ENCODE measurements around the gene ELF2. TPM values are rescaled to one million over a fixed set of nuclear protein-coding genes. Genes with fewer than 3 reads are reported as not detected.
"Not testable (repeated sequence)": the region's sequence is repeated elsewhere in the genome, so short reads cannot be mapped to it uniquely, and the experiment has no call there.

The ELF2 gene
- polyA plus RNA-seq, 1 donor from 2014 or later, result 105 TPM

DNA sequence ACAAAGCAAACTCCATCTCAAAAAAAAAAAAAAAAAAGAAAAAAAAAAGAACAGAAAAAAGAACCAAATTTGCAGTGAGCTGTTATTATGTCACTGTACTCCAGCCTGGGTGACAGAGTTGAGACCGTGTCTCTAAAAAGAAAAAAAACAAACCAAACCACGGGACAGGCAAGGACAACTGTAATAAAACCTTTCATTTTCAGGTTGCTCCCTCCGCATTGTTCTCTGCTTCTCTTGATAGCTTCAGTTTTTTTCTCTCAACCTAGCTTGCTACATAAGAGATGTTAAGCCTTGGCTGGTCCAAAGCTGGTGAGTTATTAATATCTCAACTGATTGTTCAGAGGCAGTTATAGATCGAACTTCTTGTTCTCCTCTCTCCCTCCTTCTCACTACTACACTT lies 23.1 kb upstream of the ELF2 start:
- no peak for TF ChIP-seq SMC3 (conservative IDR thresholded peaks at IDR 0.05; ENCODE audit: poor library complexity)
- TF ChIP-seq, protein P1, sequence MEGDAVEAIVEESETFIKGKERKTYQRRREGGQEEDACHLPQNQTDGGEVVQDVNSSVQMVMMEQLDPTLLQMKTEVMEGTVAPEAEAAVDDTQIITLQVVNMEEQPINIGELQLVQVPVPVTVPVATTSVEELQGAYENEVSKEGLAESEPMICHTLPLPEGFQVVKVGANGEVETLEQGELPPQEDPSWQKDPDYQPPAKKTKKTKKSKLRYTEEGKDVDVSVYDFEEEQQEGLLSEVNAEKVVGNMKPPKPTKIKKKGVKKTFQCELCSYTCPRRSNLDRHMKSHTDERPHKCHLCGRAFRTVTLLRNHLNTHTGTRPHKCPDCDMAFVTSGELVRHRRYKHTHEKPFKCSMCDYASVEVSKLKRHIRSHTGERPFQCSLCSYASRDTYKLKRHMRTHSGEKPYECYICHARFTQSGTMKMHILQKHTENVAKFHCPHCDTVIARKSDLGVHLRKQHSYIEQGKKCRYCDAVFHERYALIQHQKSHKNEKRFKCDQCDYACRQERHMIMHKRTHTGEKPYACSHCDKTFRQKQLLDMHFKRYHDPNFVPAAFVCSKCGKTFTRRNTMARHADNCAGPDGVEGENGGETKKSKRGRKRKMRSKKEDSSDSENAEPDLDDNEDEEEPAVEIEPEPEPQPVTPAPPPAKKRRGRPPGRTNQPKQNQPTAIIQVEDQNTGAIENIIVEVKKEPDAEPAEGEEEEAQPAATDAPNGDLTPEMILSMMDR (IDR thresholded peaks at IDR 0.05; ENCODE audit: poor library complexity, severe bottlenecking), result no peak
- TF ChIP-seq EZH2 (IDR thresholded peaks at IDR 0.05; ENCODE audit: borderline replicate concordance, insufficient read depth, low read length, poor library complexity, severe bottlenecking), result no peak
- TF ChIP-seq, protein P2, sequence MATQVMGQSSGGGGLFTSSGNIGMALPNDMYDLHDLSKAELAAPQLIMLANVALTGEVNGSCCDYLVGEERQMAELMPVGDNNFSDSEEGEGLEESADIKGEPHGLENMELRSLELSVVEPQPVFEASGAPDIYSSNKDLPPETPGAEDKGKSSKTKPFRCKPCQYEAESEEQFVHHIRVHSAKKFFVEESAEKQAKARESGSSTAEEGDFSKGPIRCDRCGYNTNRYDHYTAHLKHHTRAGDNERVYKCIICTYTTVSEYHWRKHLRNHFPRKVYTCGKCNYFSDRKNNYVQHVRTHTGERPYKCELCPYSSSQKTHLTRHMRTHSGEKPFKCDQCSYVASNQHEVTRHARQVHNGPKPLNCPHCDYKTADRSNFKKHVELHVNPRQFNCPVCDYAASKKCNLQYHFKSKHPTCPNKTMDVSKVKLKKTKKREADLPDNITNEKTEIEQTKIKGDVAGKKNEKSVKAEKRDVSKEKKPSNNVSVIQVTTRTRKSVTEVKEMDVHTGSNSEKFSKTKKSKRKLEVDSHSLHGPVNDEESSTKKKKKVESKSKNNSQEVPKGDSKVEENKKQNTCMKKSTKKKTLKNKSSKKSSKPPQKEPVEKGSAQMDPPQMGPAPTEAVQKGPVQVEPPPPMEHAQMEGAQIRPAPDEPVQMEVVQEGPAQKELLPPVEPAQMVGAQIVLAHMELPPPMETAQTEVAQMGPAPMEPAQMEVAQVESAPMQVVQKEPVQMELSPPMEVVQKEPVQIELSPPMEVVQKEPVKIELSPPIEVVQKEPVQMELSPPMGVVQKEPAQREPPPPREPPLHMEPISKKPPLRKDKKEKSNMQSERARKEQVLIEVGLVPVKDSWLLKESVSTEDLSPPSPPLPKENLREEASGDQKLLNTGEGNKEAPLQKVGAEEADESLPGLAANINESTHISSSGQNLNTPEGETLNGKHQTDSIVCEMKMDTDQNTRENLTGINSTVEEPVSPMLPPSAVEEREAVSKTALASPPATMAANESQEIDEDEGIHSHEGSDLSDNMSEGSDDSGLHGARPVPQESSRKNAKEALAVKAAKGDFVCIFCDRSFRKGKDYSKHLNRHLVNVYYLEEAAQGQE (IDR thresholded peaks at IDR 0.05; ENCODE audit: borderline replicate concordance), result no peak
- no peak for TF ChIP-seq POLR2AphosphoS5 (IDR thresholded peaks at IDR 0.05)
- TF ChIP-seq EP300 (conservative IDR thresholded peaks at IDR 0.05; ENCODE audit: poor library complexity, severe bottlenecking), result no peak
- TF ChIP-seq TAF1 (IDR thresholded peaks at IDR 0.05; ENCODE audit: low read depth), result no peak
- no peak for TF ChIP-seq MXI1 (conservative IDR thresholded peaks at IDR 0.05; ENCODE audit: poor library complexity, severe bottlenecking)
- no peak for TF ChIP-seq RAD21 (conservative IDR thresholded peaks at IDR 0.05)
- Histone ChIP-seq H3K9ac (ENCODE audit: low read length) (no peak overlapping the region), H3K79me2 (replicated peaks; ENCODE audit: insufficient read depth, low read length) (no peaks in the 10 kb centered on the region)

GRCh38 chr4:139197214-139197613 lies 20.2 kb upstream of the ELF2 start:
- not testable (repeated sequence) for H3K9me3 ChIP-seq (ENCODE audit: low read length); H3K27me3 ChIP-seq (ENCODE audit: insufficient read depth, low read depth, low read length); H3K9ac ChIP-seq (ENCODE audit: low read length); H3K9me2 ChIP-seq (ENCODE audit: insufficient read depth, low read length); H3K36me3 ChIP-seq (ENCODE audit: insufficient read depth, low read length); H3K79me2 ChIP-seq (replicated peaks; ENCODE audit: insufficient read depth, low read length); H3K4me2 ChIP-seq (ENCODE audit: low read length); H2AFZ ChIP-seq (ENCODE audit: low read depth, low read length); H4K20me1 ChIP-seq (ENCODE audit: insufficient read depth); H3K27ac ChIP-seq (ENCODE audit: low read length); H3F3A ChIP-seq (ENCODE audit: insufficient read depth, low read length, poor library complexity, severe bottlenecking); H3K4me3 ChIP-seq (ENCODE audit: low read length)

More for the DNA sequence above, 23.1 kb upstream of the ELF2 start:
- Histone ChIP-seq H3K4me3 (ENCODE audit: low read length) (no peak overlapping the region), H3K27ac (ENCODE audit: low read length) (no peak overlapping the region), H3K9me3 (ENCODE audit: low read length) (no peaks in the 10 kb centered on the region), H3K27me3 (ENCODE audit: insufficient read depth, low read depth, low read length) (no peaks in the 10 kb centered on the region), H3K4me2 (ENCODE audit: low read length) (no peak overlapping the region), H3F3A (ENCODE audit: insufficient read depth, low read length, poor library complexity, severe bottlenecking) (no peaks in the 10 kb centered on the region), H4K20me1 (ENCODE audit: insufficient read depth) (no peaks in the 10 kb centered on the region), H2AFZ (ENCODE audit: low read depth, low read length) (no peak overlapping the region), H3K9me2 (ENCODE audit: insufficient read depth, low read length) (no peaks in the 10 kb centered on the region), H3K36me3 (ENCODE audit: insufficient read depth, low read length) (no peaks in the 10 kb centered on the region)

DNA sequence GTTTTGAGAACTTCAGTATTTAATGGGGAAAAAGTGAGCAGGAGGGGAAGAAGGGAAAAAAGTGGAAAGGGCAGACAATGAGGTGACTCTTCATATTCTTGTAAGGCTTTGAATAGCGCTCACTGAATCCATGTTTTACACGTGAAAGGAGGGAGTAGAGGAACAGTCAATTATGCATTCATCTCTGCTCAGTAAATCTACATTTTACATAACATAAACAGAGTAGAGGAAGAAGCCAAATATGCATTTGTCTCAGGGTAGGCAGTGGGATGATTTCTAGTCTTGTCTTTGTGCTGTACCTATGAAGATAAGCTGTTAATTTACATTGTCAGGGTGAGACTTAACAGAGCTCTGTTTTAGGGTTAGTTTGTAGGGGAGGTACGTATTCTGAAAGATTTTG lies 19.4 kb upstream of the ELF2 start:
- Histone ChIP-seq H3K9me3 (ENCODE audit: low read length) (no peaks in the 10 kb centered on the region), H3K4me2 (ENCODE audit: low read length) (no peak overlapping the region), H3K79me2 (replicated peaks; ENCODE audit: insufficient read depth, low read length) (no peaks in the 10 kb centered on the region), H3K9ac (ENCODE audit: low read length) (no peak overlapping the region), H3K4me3 (ENCODE audit: low read length) (no peak overlapping the region), H3K27ac (ENCODE audit: low read length) (no peak overlapping the region), H3F3A (ENCODE audit: insufficient read depth, low read length, poor library complexity, severe bottlenecking) (no peaks in the 10 kb centered on the region), H2AFZ (ENCODE audit: low read depth, low read length) (no peak overlapping the region), H3K9me2 (ENCODE audit: insufficient read depth, low read length) (no peaks in the 10 kb centered on the region), H3K36me3 (ENCODE audit: insufficient read depth, low read length) (no peaks in the 10 kb centered on the region), H3K27me3 (ENCODE audit: insufficient read depth, low read depth, low read length) (no peaks in the 10 kb centered on the region), H4K20me1 (ENCODE audit: insufficient read depth) (no peaks in the 10 kb centered on the region)
- TF ChIP-seq EZH2 (IDR thresholded peaks at IDR 0.05; ENCODE audit: borderline replicate concordance, insufficient read depth, low read length, poor library complexity, severe bottlenecking), result no peak
- TF ChIP-seq POLR2AphosphoS5 (IDR thresholded peaks at IDR 0.05), result no peak
- TF ChIP-seq RAD21 (conservative IDR thresholded peaks at IDR 0.05), result no peak
- no peak for TF ChIP-seq EP300 (conservative IDR thresholded peaks at IDR 0.05; ENCODE audit: poor library complexity, severe bottlenecking)
- TF ChIP-seq, protein P2 (IDR thresholded peaks at IDR 0.05; ENCODE audit: borderline replicate concordance), result no peak
- TF ChIP-seq SMC3 (conservative IDR thresholded peaks at IDR 0.05; ENCODE audit: poor library complexity), result no peak
- no peak for TF ChIP-seq TAF1 (IDR thresholded peaks at IDR 0.05; ENCODE audit: low read depth)
- TF ChIP-seq, protein P1 (IDR thresholded peaks at IDR 0.05; ENCODE audit: poor library complexity, severe bottlenecking), result no peak
- TF ChIP-seq MXI1 (conservative IDR thresholded peaks at IDR 0.05; ENCODE audit: poor library complexity, severe bottlenecking), result no peak

All from neural cell (in vitro differentiated cells).